Renal cortex interstitium (tissue), 11 donors: ENCODE measurements around the gene MIEF1. TPM values are rescaled to one million over a fixed set of nuclear protein-coding genes. Genes with fewer than 3 reads are reported as not detected.

Experiments used
- DNase-seq, 11 donors: peaks; one replicate each; pipeline ENCODE4 v3.0.0-alpha.2; 2013; ENCODE audit warnings: low read depth in 9 of 11, low spot score in 4 of 11; ENCODE audit errors: extremely low read depth in 1 of 11
- polyA plus RNA-seq, 3 donors: library from polyadenylated mRNA; unstranded; fragments of 120-200 nt; gene quantifications; one replicate each; pipeline ENCODE4 v1.2.1, GENCODE V29; 2013; ENCODE audit not compliant: insufficient read length in 3 of 3

Gene MIEF1
- polyA plus RNA-seq, 3 donors, result 32.3 to 36.0 (median 34.8) TPM

DNA sequence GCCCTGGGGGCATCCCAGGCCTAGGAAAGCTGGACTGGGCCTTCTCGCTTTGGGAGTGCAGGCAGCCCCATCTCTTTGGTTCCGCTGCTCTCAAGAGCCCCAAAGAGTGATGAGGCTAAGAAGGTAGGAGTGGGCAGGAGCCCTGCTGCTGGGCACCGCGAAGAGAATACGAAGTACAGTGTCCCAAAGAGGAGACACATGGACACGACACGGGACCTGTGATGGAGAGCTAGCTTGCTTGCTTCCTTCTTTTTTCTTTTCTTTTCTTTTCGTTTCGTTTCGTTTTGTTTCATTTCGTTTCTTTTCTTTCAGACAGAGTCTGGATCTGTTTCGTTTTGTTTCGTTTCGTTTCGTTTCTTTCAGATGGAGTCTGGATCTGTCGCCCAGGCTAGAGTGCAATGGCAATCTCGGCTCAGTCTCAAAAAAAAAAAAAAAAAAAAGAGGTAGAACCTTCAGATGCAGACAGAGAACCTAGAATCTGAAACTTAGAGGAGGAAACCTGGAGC lies 34.6 kb upstream of the MIEF1 start:
- DNase-seq, result no peak

DNA sequence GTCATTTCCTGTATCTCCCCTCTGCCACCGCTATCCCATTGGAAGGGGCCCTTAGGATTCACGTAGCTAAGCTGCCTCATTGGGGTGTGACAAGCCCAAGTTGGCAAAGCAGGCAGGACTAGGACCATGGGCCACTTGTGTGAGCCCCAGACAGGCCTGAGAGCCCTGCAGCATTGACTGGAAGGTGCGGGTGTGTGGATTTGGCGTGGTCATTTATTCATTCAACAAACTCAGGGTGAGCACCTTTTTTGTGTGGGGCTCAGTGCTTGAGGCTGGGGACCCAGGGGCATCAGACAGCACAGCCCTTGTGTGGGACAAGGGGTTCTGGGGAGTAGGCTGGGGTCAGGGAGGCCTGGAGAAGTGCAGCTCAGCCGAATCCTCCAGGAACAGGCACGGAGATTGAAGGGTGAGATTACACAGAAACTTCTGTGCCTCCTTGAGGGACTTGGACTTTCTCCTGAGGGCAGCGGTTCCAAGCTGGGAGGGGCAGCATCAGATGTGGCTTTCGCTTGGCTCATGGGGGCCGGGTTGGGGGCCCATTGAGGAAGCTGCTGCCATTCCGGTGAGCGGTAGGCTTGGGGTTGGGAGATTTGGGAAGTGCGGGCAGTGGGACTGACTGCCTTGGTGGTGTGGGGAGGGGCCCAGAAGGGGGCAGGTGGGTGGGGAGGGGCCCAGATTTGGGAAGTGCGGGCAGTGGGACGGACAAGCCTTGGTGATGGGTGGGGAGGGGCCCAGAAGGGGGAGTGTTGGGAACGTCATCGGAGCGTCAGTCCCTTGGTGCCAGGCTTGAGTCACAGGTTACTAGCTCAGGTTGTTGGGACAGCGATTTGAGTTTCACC lies 33.4 kb upstream of the MIEF1 start:
- no peak for DNase-seq

DNA sequence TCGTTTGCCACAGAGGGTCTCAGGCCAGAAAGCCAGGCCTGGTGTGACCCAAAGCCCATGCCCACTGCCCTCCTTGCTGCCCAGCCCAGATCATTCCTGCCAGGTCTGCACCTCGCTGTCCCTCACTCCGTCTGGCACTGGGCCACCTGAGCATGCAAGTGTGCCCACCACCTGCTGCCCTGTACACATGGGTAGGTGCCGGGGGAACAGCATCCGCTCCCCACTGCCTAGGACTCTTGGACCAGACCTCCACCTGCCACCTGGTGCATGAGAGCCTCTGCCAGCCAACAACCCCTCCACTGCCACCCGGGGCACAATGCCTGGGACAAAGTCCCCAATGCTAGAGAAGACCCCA lies 32.8 kb upstream of the MIEF1 start:
- DNase-seq, result no peak

DNA sequence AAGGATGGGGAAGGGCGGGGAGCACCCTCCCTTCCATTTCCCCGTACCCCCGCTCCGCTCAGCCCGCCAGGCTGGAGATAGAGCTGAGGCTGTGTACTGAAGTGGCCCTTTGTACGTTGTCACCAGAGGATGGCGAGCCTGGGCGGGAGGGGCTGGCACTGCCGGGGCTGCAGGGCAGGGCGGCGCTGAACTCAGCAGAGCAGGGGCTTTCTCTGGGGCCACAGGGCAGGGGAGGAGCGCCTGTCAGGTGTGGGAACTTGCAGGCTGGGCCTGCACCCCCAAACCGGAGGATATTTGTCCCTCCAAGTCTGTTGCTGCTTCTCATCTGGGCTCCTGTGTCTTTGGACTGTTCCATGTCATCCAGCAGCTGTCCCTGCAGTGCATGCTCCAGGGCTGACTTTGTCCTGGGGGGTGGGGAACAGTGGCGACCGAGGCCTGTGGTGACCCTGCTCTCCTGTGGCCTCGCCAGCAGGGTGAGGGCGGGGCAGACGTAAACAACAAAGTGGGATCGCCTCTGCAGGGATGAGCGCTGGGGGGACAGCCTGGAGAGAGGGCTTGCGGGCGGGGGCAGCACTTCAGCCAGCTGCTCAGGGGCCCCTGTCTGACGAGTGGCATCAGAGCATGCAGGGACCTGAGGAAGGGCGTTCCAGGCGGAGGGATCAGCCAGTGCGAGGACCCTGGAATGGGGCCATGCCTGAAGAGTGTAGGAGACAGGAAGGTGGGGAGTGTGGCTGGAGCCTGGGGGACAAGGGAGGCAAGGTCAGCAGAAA lies 32.2 kb upstream of the MIEF1 start:
- DNase-seq, result no peak

DNA sequence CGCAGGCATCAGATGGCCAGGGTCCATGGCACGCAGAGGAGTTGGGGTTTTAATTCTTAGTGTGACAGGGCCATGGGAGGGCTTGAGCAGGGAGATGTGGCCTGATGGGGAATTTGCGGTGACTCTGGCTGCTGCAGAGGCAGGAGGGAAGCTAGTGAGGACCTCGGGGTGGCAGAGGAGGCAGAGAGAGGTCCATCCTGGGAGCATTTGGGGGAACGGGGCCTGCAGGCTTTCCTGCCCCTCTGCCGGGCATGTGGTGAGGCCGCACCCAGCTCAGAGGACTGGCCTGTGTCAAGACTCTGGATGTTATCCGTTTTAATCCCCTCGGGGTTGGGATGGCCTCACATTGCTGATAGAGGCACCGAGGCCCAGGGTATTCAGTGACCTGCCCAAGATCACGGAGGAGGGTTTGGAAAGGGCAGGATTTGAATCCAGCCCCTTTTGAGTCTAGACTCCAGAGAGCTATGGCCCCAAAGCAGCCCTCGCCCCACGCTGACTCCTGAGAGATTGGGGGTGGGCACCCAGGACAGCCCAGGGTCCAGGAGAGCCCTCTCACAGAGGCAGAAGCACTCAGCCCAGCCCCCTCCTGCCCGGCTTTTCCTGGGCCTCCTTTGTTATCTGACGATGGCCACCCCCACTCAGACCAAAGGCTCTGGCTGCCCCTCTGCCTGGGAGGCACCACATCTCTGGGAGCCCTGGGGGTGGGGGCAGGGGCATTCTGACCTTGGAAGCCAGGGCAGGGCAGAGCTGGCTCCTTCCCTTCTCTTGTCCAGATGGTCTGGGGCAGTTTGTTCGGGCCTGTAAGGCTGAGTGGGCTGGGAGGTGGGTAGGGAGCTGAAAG lies 31.4 kb upstream of the MIEF1 start:
- DNase-seq, result no peak

DNA sequence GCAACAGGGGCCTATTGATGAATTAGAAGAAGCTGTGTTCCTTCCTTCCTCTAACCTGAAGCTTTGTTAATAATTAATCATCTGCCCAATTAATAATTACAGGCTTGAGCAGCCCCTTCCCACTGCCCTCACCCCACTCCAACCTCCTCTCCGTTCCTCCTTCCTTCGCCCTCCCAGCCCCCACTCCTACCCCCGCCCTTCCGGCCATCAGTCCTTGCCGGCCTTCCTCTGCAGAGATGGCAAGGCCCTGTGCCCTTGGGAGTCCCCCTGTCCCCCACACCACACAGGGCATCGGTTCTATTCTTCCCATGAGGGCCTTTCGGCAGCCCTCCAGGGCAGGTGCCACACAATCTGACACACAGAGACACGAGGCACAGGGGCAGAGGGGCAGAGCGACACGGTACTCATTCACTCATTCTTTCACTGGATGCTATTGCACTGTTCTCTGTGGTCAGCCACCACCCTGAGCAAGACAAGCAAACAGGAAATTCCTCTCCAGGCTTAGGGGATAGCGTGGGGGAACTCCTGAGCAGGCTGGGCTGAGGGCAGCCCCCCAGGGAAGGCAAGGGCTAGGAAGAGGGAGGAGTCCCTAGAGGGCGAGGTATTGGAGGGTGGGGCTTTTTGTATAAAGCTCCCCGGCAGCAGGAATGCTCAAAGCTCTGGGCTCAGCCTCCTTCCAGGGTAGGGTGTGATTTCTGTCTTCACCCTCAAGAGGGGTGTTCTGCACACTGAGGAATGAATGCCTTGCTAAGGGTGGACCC lies 30.5 kb upstream of the MIEF1 start:
- DNase-seq, result no peak

- no peak for DNase-seq
Observed at GRCh38 chr22:39472570-39473556, 29.2 kb upstream of the MIEF1 start.

DNA sequence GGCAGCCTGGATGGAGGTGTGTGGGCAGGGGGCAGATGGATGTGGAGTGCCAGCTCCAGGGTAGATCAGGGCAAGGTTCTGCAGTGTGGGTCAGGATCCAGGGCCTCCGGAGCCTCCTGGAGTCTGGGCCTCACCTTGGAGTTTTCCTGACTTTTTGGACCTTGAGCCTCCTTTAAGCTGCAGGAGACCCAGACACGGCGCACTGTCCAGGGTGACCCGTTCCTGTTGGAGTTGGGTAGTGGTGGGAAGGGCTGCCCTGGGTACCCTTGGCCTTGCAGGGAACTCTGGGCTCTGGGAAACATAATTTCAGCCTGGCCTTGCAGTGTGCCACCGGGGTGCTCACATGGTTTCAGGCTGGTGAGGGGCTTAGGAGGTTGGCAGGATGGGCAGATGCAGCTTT lies 28.2 kb upstream of the MIEF1 start:
- DNase-seq, result no peak

- no peak for DNase-seq
Observed at GRCh38 chr22:39474351-39475111, 27.6 kb upstream of the MIEF1 start.

- DNase-seq, result no peak
Observed at GRCh38 chr22:39475337-39475736, 26.8 kb upstream of the MIEF1 start.

DNA sequence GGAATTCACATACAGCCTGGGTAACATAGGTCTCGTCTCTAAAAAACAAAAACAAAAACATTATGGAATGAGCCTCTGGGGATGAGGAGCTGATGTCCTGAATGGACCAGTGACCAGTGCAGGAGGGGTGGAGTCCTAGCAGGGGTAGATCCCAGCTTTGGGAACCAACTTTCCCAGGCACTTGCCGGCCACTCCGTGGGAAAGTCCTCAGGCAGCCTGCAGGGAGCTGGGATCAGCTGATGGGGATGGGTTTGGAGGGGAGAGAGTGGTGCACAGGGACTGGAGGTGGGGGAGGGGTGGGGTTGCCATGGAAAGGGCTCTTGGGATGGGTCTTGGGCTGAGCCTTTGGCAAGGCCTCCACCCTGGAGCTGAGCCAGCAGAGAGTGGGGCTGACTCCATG lies 26.2 kb upstream of the MIEF1 start:
- no peak for DNase-seq

DNA sequence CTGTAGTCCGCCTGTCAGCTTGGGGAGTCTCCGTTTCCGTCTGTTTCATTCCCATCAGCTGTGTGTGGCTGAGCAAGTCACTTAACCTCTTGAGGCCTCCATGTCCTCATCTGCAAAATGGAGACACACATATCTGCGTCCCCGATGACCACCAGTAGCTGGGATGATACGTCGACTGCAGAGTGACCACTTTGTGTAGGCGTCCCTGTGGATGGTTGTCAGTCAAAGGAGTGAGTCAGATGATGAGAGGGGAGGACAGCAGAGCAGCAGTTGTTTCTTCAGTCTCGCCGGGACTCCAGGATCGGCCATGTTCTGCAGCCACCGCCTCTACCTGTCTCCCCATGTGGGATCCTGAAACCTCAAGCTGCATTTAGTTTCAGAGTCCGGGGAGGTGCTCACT lies 25.4 kb upstream of the MIEF1 start:
- no peak for DNase-seq

- DNase-seq, result no peak
Observed at GRCh38 chr22:39477542-39477941, 24.5 kb upstream of the MIEF1 start.

- no peak for DNase-seq
Observed at GRCh38 chr22:39478441-39478850, 23.6 kb upstream of the MIEF1 start.

DNA sequence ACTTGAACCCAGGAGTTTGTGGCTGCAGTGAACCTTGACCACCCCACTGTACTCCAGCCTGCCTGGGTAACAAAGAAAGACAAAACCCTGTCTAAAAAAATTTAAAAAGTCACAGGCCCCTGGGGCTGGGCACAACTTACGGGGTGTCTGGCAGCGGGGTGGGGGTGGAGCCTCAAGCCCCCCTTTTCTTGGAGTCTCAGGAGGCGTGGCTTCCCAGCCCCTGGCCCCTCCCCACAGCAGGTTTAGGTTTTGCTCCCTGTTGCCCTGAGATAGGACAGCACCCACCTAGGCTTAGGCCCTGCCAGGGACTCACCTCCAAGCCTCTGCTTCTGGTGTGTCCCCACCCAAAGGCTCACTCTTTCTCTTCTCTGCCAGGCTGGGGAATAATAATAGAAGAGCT lies 22.8 kb upstream of the MIEF1 start:
- DNase-seq, result no peak

DNA sequence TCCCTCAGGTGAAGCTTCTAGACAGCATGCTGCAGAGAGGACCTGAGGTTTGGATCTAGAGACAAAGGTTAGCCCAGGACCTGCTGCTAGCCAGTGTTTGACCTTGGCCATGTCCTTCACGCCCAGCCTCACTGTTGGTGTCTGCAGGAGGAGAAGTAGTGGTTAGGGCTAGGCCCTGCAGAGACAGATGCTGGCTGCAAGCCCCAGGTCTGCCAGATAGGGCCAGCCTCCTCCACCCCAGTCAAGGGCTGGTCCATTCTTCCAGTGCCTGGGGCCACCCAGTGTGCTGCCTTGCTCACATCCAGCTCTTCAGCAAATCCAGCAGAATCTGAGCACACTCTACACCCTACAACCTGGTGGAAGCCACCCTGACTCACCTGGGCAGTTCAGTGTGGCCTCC lies 21.5 kb upstream of the MIEF1 start:
- DNase-seq, result no peak

- no peak for DNase-seq
Observed at GRCh38 chr22:39481054-39481453, 21.0 kb upstream of the MIEF1 start.
